ENCODE measurements around the gene FPGT.

GRCh38 chr1:74236440-74236839 lies 38.4 kb downstream of the FPGT start:
- no peak for TF ChIP-seq CTCF (IDR thresholded peaks at IDR 0.05)
- no peak for TF ChIP-seq POLR2A (IDR thresholded peaks at IDR 0.05)
